Measurements from ENCODE around the gene ALPI.

- TF ChIP-seq CTCF (IDR thresholded peaks at IDR 0.05 in 2 of 3, conservative IDR thresholded peaks at IDR 0.05 in 1 of 3; ENCODE audit: insufficient read depth in 2 of 3, low read depth in 1 of 3, low read length in 3 of 3), result no peak
- no peak for TF ChIP-seq MYNN (IDR thresholded peaks at IDR 0.05)
- no peak for TF ChIP-seq MYNN (CRISPR knock-in tag; IDR thresholded peaks at IDR 0.05)
These were observed 14.8 kb upstream of the ALPI start for GRCh38 chr2:232441147-232441651.

Data from K562 (cell line).